GM12878 (cell line): ENCODE measurements around the gene SSX2IP. TPM values are rescaled to one million over a fixed set of nuclear protein-coding genes. Genes with fewer than 3 reads are reported as not detected.

Experiments
- ATAC-seq: fragments of 200-7000 bp; cut with Tn5 transposase; 3 replicates; pipeline ENCODE4 v1.9.1; 2020; ENCODE audit warnings: mild to moderate bottlenecking, moderate library complexity
- BruUV-seq: library from RNA; stranded (reverse); fragments of 400-500 nt; replicated peaks from 2 replicates; lab custom pipeline; 2021; lab: Mats Ljungman, UMichigan
- CTCF ChIA-PET: fragments of 300-600 bp; sonication (Branson Sonifier 250); formaldehyde crosslinking; extraction: SDS; loops from one replicate; lab custom pipeline; 2021; ENCODE audit warnings: inconsistent platforms; lab: Yijun Ruan, JAX
- POLR2A ChIA-PET: fragments of 350-600 bp; formaldehyde crosslinking; extraction: SDS; loops from one replicate; lab custom pipeline; 2021; ENCODE audit warnings: inconsistent platforms; lab: Charles Lee
- RAD21 ChIA-PET: fragments of 300-600 bp; sonication (Branson Sonifier 250); formaldehyde crosslinking; loops from one replicate; lab custom pipeline; 2023; ENCODE audit warnings: antibody characterized with exemption; ENCODE audit not compliant: unreplicated experiment; lab: Charles Lee
- SMC1A ChIA-PET: fragments of 300-600 bp; sonication (Branson Sonifier 250); formaldehyde crosslinking; loops from one replicate; lab custom pipeline; 2023; ENCODE audit not compliant: unreplicated experiment, uncharacterized antibody; lab: Charles Lee
- DNase-seq: peaks from one replicate; pipeline ENCODE4 v3.0.0-alpha.2; 2011; ENCODE audit warnings: low read depth, low spot score
- FAIRE-seq: peaks from 3 replicates; lab custom pipeline; 2011; peaks lifted over from hg19 to GRCh38; lab: Jason Lieb, UNC
- H2AFZ ChIP-seq: 2 replicates; pipeline ENCODE4 v1.6.0; 2011; ENCODE audit warnings: low read depth, low read length, control low read depth; ENCODE audit not compliant: control insufficient read depth
- H3K27ac ChIP-seq: 2 replicates; pipeline ENCODE4 v1.5.1; 2011; ENCODE audit warnings: control low read depth; ENCODE audit not compliant: control insufficient read depth, insufficient read depth
- H3K27me3 ChIP-seq, 2 experiments: replicated peaks in 1 of 2; 2 replicates each; pipeline versions ENCODE4 v1.6.0 to v1.6.1; 2011; ENCODE audit warnings: low read length in 1 of 2; ENCODE audit not compliant: control insufficient read depth in 2 of 2, insufficient read depth in 2 of 2
- H3K36me3 ChIP-seq, 2 experiments: 2 replicates each; pipeline ENCODE4 v1.5.1; 2011; ENCODE audit warnings: low read length in 1 of 2; ENCODE audit not compliant: control insufficient read depth in 2 of 2, insufficient read depth in 2 of 2
- H3K4me1 ChIP-seq: 2 replicates; pipeline ENCODE4 v1.6.1; 2011; ENCODE audit warnings: mild to moderate bottlenecking, low read length, moderate library complexity, mixed read lengths; ENCODE audit not compliant: control insufficient read depth, insufficient read depth
- H3K4me2 ChIP-seq: 2 replicates; pipeline ENCODE4 v1.6.0; 2011; ENCODE audit warnings: control low read depth; ENCODE audit not compliant: control insufficient read depth, insufficient read depth
- H3K4me3 ChIP-seq: fragments of 200-600 bp; sonication (generic); 2 replicates; pipeline ENCODE4 v1.5.1; 2016
- H3K79me2 ChIP-seq: 2 replicates; pipeline ENCODE4 v1.6.0; 2011; ENCODE audit warnings: low read length; ENCODE audit not compliant: control insufficient read depth, insufficient read depth
- H3K9ac ChIP-seq: 2 replicates; pipeline ENCODE4 v1.8.0; 2011; ENCODE audit warnings: low read length, control low read depth, mixed read lengths; ENCODE audit not compliant: control insufficient read depth, insufficient read depth
- H3K9me3 ChIP-seq: replicated peaks from 3 replicates; pipeline ENCODE4 v1.5.1; 2011; ENCODE audit warnings: mild to moderate bottlenecking, low read length; ENCODE audit not compliant: control insufficient read depth, insufficient read depth
- H4K20me1 ChIP-seq: 2 replicates; pipeline ENCODE4 v1.6.0; 2011; ENCODE audit not compliant: control insufficient read depth, insufficient read depth
- CEBPB ChIP-seq, 2 experiments: fragments of 150-350 bp in 1 of 2; IDR thresholded peaks; 2 replicates each; pipeline ENCODE4 v1.6.1; 2012 to 2014; ENCODE audit warnings: low read depth in 2 of 2, low read length in 2 of 2, borderline replicate concordance in 1 of 2, inconsistent platforms in 1 of 2
- CUX1 ChIP-seq: IDR thresholded peaks from 2 replicates; pipeline ENCODE4 v1.6.1; 2012; ENCODE audit warnings: improper control_type of control experiment, low read depth, low read length; ENCODE audit not compliant: insufficient replicate concordance
- MYC ChIP-seq: IDR thresholded peaks from 2 replicates; pipeline ENCODE4 v1.6.1; 2011; ENCODE audit warnings: mild to moderate bottlenecking, low read length, moderate library complexity, inconsistent platforms; ENCODE audit not compliant: insufficient read depth, insufficient replicate concordance, insufficient read length, severe bottlenecking
- NR2C2 ChIP-seq: IDR thresholded peaks from 2 replicates; pipeline ENCODE4 v1.6.1; 2011; ENCODE audit warnings: borderline replicate concordance, low read depth; ENCODE audit not compliant: control insufficient read depth, insufficient read length
- RAD21 ChIP-seq: IDR thresholded peaks from 2 replicates; pipeline ENCODE4 v1.6.1; 2011; ENCODE audit warnings: mild to moderate bottlenecking, low read depth, low read length, moderate library complexity; ENCODE audit not compliant: insufficient read depth
- STAT3 ChIP-seq: IDR thresholded peaks from 2 replicates; pipeline ENCODE4 v1.6.1; 2011; ENCODE audit warnings: low read depth, low read length, improper control_type of control experiment
- WGBS: methylation state at CpG from one replicate; pipeline ENCODE4 v1.1.6; 2016; ENCODE audit warnings: low lambda C conversion rate; ENCODE audit not compliant: insufficient replicate concordance, insufficient coverage; ENCODE audit errors: missing lambda C conversion rate; 5-methylcytosine and 5-hydroxymethylcytosine counted together
- in situ Hi-C: fragments of 300-500 bp; cut with MboI; formaldehyde crosslinking; loops from 9 replicates; pipeline ENCODE4 v1.14.3; 2018; ENCODE audit warnings: mixed read lengths
- intact Hi-C: fragments of 100-400 bp; cut with micrococcal nuclease; formaldehyde crosslinking; loops from one replicate; pipeline ENCODE4 v1.14.2; 2022; ENCODE audit not compliant: unreplicated experiment
- polyA plus RNA-seq, 11 experiments: library from polyadenylated mRNA; depleted of rRNA in 4 of 11; unstranded in 6 of 11; stranded (reverse) in 5 of 11; fragments of >200 nt; fragmentation: Nextera tagmentation in 4 of 11; fragmentation: Illumina TruSeq in 1 of 11; extraction: Ambion mirVana in 4 of 11; extraction: Trizol in 1 of 11; gene quantifications; 1 replicate in 1 of 11; 2 replicates in 10 of 11; pipeline versions ENCODE4 v1.2.1 to v1.2.3, GENCODE V29; 2011 to 2016; ENCODE audit warnings: inconsistent platforms in 2 of 11, missing spikeins in 2 of 11, low read depth in 1 of 11
- total RNA-seq, 4 experiments: library from RNA; depleted of rRNA in 3 of 4; stranded (reverse); fragments of >200 nt in 3 of 4; fragmentation: Illumina TruSeq in 1 of 4; extraction: Trizol in 1 of 4; gene quantifications; 2 replicates each; pipeline versions ENCODE4 v1.2.1 to v1.2.3, GENCODE V29; 2013 to 2021

Gene SSX2IP
- total and polyA plus RNA-seq, 10 of the 15 experiments (the other 5 are each of a cell fraction or from before 2014, with no cell fraction given): 3.3 to 14.0 (median 10.4) TPM

DNA sequence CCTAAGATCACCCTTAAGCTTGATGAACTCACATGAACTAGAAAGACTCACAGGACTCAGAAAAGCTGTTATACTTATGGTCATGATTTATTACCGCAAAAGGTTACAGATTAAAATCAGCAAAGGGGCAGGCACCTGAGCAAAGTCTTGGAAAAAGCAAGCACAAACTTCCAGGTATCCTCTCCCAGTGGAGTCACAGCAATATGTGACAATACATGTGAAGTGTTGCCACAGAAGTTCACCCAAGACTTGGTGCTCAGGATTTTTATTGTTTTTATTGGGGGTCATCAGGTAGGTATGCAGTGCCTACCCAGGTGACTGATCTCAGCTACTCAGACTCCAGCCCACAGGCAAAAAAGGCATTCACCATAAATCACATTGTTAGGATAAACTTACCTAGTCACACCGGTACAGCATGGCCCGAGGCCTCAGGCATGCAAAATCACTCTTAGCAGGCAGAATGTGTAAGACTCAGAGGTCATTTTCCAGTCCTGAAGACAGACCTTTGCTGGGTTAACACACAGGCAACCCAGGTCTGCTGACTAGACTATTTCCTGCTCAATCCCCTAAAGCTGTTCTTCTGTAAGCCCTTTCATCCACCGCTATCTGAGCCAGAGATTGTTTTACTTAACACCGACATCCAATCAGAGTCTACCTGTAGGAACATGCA is 55.6 kb downstream of the SSX2IP start:
- ChIA-PET SMC1A (interaction anchor here (0.5 to 1.8 kb wide), 3 partner anchors 9 to 1923 kb away, joined by 3 to 5 read pairs (median 3); no protein-coding TSS in a partner anchor), POLR2A (interaction anchor here (0.5 kb wide), 1 partner anchor 42 kb away, joined by 7 read pairs; no protein-coding TSS in a partner anchor), RAD21 (no interaction called here), CTCF (interaction anchor here (0.6 to 1.3 kb wide), 3 partner anchors 12 to 802 kb away, joined by 3 to 5 read pairs (median 3); no protein-coding TSS in a partner anchor)
- in situ Hi-C loops (loop anchor here (5.0 to 25.0 kb wide), 2 partner anchors 47 to 697 kb away; no protein-coding TSS in a partner anchor), intact Hi-C loops (no loop called here)
- WGBS: 69% methylated on average over 5 of the region's 5 CpGs
- H3K4me3 ChIP-seq: no peak overlapping the region
- no peak for TF ChIP-seq CEBPB (IDR thresholded peaks at IDR 0.05; ENCODE audit: borderline replicate concordance in 1 of 2, low read depth in 2 of 2, low read length in 2 of 2)
- no peak for TF ChIP-seq CUX1
- no peak for TF ChIP-seq STAT3
- no peak for TF ChIP-seq NR2C2
- TF ChIP-seq MYC: no peak
- TF ChIP-seq RAD21: no peak
- H3K4me1 ChIP-seq: no peaks in the 10 kb centered on the region
- no peaks in the 10 kb centered on the region for H3K36me3 ChIP-seq
- no peak overlapping the region for H2AFZ ChIP-seq
- H3K9me3 ChIP-seq: no peaks in the 10 kb centered on the region
- FAIRE-seq (no peak), ATAC-seq (no peak), DNase-seq (no peak)
- no peaks in the 10 kb centered on the region for H3K27me3 ChIP-seq
- H3K4me2 ChIP-seq: no peak overlapping the region
- H4K20me1 ChIP-seq: no peaks in the 10 kb centered on the region
- H3K27ac ChIP-seq: no peak overlapping the region
- BruUV-seq: no TSS peak
- no peaks in the 10 kb centered on the region for H3K79me2 ChIP-seq
- H3K9ac ChIP-seq: no peak overlapping the region
